Calu3 (cell line): ENCODE measurements around the gene SLC39A8. TPM values are rescaled to one million over a fixed set of nuclear protein-coding genes. Genes with fewer than 3 reads are reported as not detected.
"Not testable (repeated sequence)": the region's sequence is repeated elsewhere in the genome, so short reads cannot be mapped to it uniquely, and the experiment has no call there.

Experiments
- BruUV-seq: library from RNA; stranded (reverse); fragments of 400-500 nt; replicated peaks from 2 replicates; lab custom pipeline; 2021; lab: Mats Ljungman, UMichigan
- CTCF ChIA-PET: fragments of 300-600 bp; sonication (Branson Sonifier 250); formaldehyde crosslinking; loops from one replicate; lab custom pipeline; 2022; ENCODE audit warnings: antibody characterized with exemption; lab: Charles Lee
- DNase-seq: peaks from one replicate; pipeline ENCODE4 v3.0.0; 2022
- H3K27ac Mint-ChIP-seq: one replicate; pipeline ENCODE4 v1.8.0; 2022; ENCODE audit warnings: mixed read lengths; ENCODE audit not compliant: unreplicated experiment
- H3K27me3 Mint-ChIP-seq: one replicate; pipeline ENCODE4 v1.8.0; 2022; ENCODE audit warnings: mixed read lengths; ENCODE audit not compliant: unreplicated experiment
- H3K36me3 Mint-ChIP-seq: one replicate; pipeline ENCODE4 v1.8.0; 2022; ENCODE audit warnings: mild to moderate bottlenecking, moderate library complexity, mixed read lengths; ENCODE audit not compliant: insufficient read depth, unreplicated experiment
- H3K4me1 Mint-ChIP-seq: one replicate; pipeline ENCODE4 v1.8.0; 2022; ENCODE audit warnings: mild to moderate bottlenecking, low read depth, mixed read lengths; ENCODE audit not compliant: unreplicated experiment
- H3K4me3 Mint-ChIP-seq: one replicate; pipeline ENCODE4 v1.8.0; 2022; ENCODE audit warnings: mild to moderate bottlenecking, low read depth, moderate library complexity, mixed read lengths; ENCODE audit not compliant: unreplicated experiment
- H3K9me3 Mint-ChIP-seq: one replicate; pipeline ENCODE4 v1.8.0; 2022; ENCODE audit warnings: low read depth, mixed read lengths; ENCODE audit not compliant: unreplicated experiment
- intact Hi-C: fragments of 100-400 bp; cut with micrococcal nuclease; formaldehyde crosslinking; loops from one replicate; pipeline ENCODE4 v1.10.0; 2022; ENCODE audit not compliant: unreplicated experiment
- total RNA-seq: library from RNA; stranded (reverse); gene quantifications from 2 replicates; pipeline ENCODE4 v1.2.3, GENCODE V29; 2022
- TF ChIP-seq, protein P1 (sequence below): fragments of 200-600 bp; IDR thresholded peaks from one replicate; pipeline ENCODE4 v1.8.0; 2022; ENCODE audit warnings: antibody characterized with exemption; ENCODE audit not compliant: unreplicated experiment

The SLC39A8 gene
- total RNA-seq, 1 experiment from 2014 or later: 30.8 TPM

DNA sequence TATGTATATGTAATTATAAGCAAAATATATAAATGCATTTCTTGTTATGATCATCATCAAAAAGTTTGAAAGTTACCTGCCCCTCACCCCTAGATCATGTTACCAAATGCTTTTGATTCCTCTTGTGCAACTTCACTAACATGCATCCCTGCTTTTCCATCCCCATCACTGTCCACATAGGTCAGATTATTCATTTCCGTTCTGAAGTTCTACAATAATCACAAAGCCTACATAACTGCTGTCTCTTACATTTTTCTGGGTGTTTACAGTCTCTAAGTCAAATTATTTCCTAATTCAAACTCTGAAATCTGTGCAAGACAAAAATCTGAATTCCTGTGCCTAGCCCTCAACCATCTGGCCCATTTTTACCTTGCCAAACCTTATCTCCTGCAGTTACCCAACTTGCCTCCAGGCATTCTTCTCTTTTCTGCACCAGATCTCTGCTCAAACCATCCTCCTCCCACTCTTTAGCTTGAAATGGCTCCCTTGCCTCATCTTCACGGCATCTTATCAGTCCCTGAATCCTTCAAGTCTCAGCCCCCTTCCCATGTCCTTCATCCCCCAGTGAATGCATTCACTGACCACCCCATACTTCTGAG lies 42.4 kb upstream of the SLC39A8 start:
- Mint-ChIP-seq H3K9me3 (no peaks in the 10 kb centered on the region), H3K4me3 (no peak overlapping the region), H3K27ac (no peak overlapping the region), H3K4me1 (peaks cover 8% of the 10 kb centered on the region), H3K27me3 (peaks cover 4% of the 10 kb centered on the region), H3K36me3 (no peaks in the 10 kb centered on the region)
- DNase-seq: no peak
- intact Hi-C loops: no loop called here
- CTCF ChIA-PET: no interaction called here
- TF ChIP-seq, protein P1, sequence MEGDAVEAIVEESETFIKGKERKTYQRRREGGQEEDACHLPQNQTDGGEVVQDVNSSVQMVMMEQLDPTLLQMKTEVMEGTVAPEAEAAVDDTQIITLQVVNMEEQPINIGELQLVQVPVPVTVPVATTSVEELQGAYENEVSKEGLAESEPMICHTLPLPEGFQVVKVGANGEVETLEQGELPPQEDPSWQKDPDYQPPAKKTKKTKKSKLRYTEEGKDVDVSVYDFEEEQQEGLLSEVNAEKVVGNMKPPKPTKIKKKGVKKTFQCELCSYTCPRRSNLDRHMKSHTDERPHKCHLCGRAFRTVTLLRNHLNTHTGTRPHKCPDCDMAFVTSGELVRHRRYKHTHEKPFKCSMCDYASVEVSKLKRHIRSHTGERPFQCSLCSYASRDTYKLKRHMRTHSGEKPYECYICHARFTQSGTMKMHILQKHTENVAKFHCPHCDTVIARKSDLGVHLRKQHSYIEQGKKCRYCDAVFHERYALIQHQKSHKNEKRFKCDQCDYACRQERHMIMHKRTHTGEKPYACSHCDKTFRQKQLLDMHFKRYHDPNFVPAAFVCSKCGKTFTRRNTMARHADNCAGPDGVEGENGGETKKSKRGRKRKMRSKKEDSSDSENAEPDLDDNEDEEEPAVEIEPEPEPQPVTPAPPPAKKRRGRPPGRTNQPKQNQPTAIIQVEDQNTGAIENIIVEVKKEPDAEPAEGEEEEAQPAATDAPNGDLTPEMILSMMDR: no peak
- BruUV-seq: no TSS peak

DNA sequence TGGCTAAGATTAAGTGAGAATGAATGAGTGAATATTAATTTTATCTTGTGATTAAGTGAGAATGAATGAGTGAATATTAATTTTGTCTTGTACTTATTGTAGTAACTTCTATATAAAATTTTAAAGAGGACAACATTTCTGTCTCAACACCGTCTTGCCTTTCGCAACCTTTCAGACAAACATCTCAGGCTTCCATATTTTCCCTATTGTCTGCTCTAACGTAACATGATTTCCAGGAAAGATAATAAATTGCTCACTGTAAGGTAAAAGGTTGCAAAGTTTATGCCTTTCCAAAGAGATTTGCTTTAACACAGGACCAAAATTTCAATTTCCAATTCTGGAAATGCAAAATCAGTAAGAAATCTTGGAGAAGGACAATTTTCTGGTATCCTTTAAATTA lies 41.7 kb upstream of the SLC39A8 start:
- Mint-ChIP-seq H3K9me3 (no peaks in the 10 kb centered on the region), H3K27me3 (peaks cover 11% of the 10 kb centered on the region), H3K4me1 (peaks cover 8% of the 10 kb centered on the region), H3K4me3 (no peak overlapping the region), H3K36me3 (no peaks in the 10 kb centered on the region), H3K27ac (no peak overlapping the region)
- no TSS peak for BruUV-seq
- CTCF ChIA-PET: no interaction called here
- DNase-seq: no peak
- TF ChIP-seq, protein P1: no peak
- intact Hi-C loops: no loop called here

DNA sequence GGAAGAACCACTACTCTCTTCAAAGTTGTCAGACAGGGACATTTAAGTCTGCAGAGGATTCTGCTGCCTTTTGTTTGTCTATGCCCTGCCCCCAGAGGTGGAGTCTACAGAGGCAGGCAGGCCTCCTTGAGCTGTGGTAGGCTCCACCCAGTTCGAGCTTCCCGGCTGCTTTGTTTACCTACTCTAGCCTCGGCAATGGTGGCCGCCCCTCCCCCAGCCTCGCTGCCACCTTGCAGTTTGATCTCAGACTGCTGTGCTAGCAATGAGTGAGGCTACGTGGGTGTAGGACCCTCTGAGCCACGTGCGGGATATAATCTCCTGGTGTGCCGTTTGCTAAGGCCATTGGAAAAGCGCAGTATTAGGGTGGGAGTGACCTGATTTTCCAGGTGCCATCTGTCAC lies 35.0 kb upstream of the SLC39A8 start:
- DNase-seq, CTCF ChIA-PET, H3K27ac Mint-ChIP-seq, intact Hi-C loops, H3K4me3 Mint-ChIP-seq, H3K4me1 Mint-ChIP-seq, H3K9me3 Mint-ChIP-seq, BruUV-seq, H3K36me3 Mint-ChIP-seq: not testable (repeated sequence)
- H3K27me3 Mint-ChIP-seq: peaks cover 26% of the 10 kb centered on the region

DNA sequence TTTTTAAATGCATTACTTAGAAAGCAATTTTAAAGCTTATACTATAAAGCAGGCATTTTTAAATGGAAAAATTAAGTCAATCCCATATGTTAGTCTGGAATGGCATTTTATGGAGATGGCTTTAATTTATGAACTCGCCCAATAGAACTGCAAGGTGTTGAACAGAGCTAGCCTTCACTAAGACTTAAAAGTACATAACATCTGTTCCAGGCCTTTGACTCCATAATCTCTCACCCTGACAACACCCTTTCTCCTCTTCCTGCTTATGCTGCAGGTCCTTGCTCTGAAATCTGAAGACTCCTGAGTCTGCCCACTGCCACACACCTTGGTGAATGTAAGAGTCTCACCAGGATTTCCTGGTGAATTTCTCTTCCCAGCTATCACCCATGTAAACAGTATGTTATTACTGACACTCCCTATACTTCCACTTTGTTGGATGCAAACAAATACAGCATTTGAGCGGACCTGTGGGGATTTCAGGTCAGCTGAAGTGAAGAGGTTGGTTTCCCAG lies 17.7 kb upstream of the SLC39A8 start:
- no peaks in the 10 kb centered on the region for H3K36me3 Mint-ChIP-seq
- H3K9me3 Mint-ChIP-seq: no peaks in the 10 kb centered on the region
- H3K4me1 Mint-ChIP-seq: no peaks in the 10 kb centered on the region
- no peak for DNase-seq
- TF ChIP-seq, protein P1: no peak
- H3K27me3 Mint-ChIP-seq: no peaks in the 10 kb centered on the region
- H3K27ac Mint-ChIP-seq: no peak overlapping the region
- no peak overlapping the region for H3K4me3 Mint-ChIP-seq
- CTCF ChIA-PET: no interaction called here
- intact Hi-C loops: no loop called here
- BruUV-seq: no TSS peak

DNA sequence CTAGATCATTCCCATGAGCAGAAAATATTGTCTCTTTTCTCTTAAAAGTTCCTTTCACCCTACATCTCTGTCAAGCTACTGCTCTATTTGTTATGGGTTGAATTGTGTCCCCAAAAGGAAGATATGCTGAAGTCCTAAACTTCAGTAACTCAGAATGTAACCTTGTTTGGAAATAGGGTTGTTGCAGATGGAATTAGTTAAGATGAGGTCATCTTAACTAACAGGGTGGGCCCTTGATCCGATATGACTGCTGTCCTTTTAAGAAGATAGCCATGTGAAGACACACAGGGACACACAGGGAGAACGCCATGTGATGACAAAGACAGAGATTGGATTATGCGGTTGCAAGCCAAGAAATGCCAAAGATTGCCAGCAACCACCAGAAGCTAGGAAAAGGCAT lies 12.8 kb upstream of the SLC39A8 start:
- no peak overlapping the region for H3K27ac Mint-ChIP-seq
- H3K36me3 Mint-ChIP-seq: no peaks in the 10 kb centered on the region
- H3K4me1 Mint-ChIP-seq: no peaks in the 10 kb centered on the region
- intact Hi-C loops: loop anchor here (5.0 kb wide), 1 partner anchor 34 kb away; no protein-coding TSS in a partner anchor
- no peak overlapping the region for H3K4me3 Mint-ChIP-seq
- TF ChIP-seq, protein P1: no peak
- CTCF ChIA-PET: no interaction called here
- H3K9me3 Mint-ChIP-seq: no peaks in the 10 kb centered on the region
- DNase-seq: no peak
- H3K27me3 Mint-ChIP-seq: no peaks in the 10 kb centered on the region
- BruUV-seq: no TSS peak

DNA sequence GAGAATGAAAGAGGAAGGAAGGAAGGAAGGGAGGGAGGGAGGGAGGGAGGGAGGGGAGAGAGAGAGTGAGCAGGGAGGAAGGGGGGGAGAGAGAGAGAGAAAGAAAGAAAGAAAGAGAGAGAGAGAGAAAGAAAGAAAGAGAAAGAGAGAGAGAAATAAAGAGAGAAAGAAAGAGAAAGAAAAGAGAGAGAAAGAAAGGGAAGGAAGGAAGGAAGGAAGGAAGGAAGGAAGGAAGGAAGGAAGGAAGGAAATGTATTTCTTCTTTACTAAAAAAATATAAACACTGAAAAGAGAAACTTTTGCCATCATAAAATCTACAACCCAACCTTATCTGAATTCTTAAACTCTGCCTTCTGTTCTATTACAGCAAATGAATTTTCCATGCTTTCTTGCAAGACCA lies 12.4 kb upstream of the SLC39A8 start:
- H3K27ac Mint-ChIP-seq, H3K4me1 Mint-ChIP-seq, CTCF ChIA-PET, H3K9me3 Mint-ChIP-seq, DNase-seq, H3K4me3 Mint-ChIP-seq, BruUV-seq, H3K27me3 Mint-ChIP-seq, H3K36me3 Mint-ChIP-seq: not testable (repeated sequence)
- intact Hi-C loops: loop anchor here (5.0 kb wide), 1 partner anchor 35 kb away; no protein-coding TSS in a partner anchor
